ENCODE measurements around the gene RASSF10. TPM values are rescaled to one million over a fixed set of nuclear protein-coding genes. Genes with fewer than 3 reads are reported as not detected.

The RASSF10 gene
- total RNA-seq, 1 experiment from 2014 or later: 3.2 TPM

GRCh38 chr11:13030857-13031256, 21.7 kb downstream of the RASSF10 start:
- Mint-ChIP-seq H3K4me3 (no peak overlapping the region), H3K27ac (no peak overlapping the region), H3K36me3 (no peaks in the 10 kb centered on the region), H3K9me3 (no peaks in the 10 kb centered on the region), H3K27me3 (ENCODE audit: low read depth) (no peaks in the 10 kb centered on the region), H3K4me1 (no peaks in the 10 kb centered on the region)
- CTCF ChIA-PET: interaction anchor here (1.4 kb wide), 1 partner anchor 84 kb away, joined by 3 read pairs; no protein-coding TSS in a partner anchor
- no peak for DNase-seq (ENCODE audit: low spot score)
- POLR2A ChIA-PET: no interaction called here
- TF ChIP-seq KAT7 (CRISPR knock-in tag; IDR thresholded peaks at IDR 0.05; ENCODE audit: borderline replicate concordance) (no peak), NFE2L1 (CRISPR knock-in tag; IDR thresholded peaks at IDR 0.05) (no peak)
- ATAC-seq: no peak

GRCh38 chr11:13031349-13031748, 22.2 kb downstream of the RASSF10 start:
- H3K27ac Mint-ChIP-seq: no peak overlapping the region
- ATAC-seq: no peak
- H3K36me3 Mint-ChIP-seq: no peaks in the 10 kb centered on the region
- POLR2A ChIA-PET: no interaction called here
- H3K27me3 Mint-ChIP-seq (ENCODE audit: low read depth): no peaks in the 10 kb centered on the region
- DNase-seq (ENCODE audit: low spot score): no peak
- no peaks in the 10 kb centered on the region for H3K4me1 Mint-ChIP-seq
- no peak for TF ChIP-seq TEAD4 (CRISPR knock-in tag; IDR thresholded peaks at IDR 0.05)
- no peak for TF ChIP-seq ERG (CRISPR knock-in tag; IDR thresholded peaks at IDR 0.05)
- no peak for TF ChIP-seq AR (CRISPR knock-in tag; IDR thresholded peaks at IDR 0.05)
- no peak for TF ChIP-seq CBFB (CRISPR knock-in tag; IDR thresholded peaks at IDR 0.05; ENCODE audit: low read depth)
- no peak for TF ChIP-seq IRF2 (CRISPR knock-in tag; IDR thresholded peaks at IDR 0.05; ENCODE audit: borderline replicate concordance, low read depth)
- no peak for TF ChIP-seq ZNF416 (CRISPR knock-in tag; IDR thresholded peaks at IDR 0.05)
- no peak overlapping the region for H3K4me3 Mint-ChIP-seq
- no peaks in the 10 kb centered on the region for H3K9me3 Mint-ChIP-seq
- CTCF ChIA-PET: interaction anchor here (1.4 kb wide), 1 partner anchor 83 kb away, joined by 3 read pairs; no protein-coding TSS in a partner anchor

GRCh38 chr11:13033760-13034533, 24.8 kb downstream of the RASSF10 start:
- Mint-ChIP-seq H3K27me3 (ENCODE audit: low read depth) (no peaks in the 10 kb centered on the region), H3K9me3 (no peaks in the 10 kb centered on the region), H3K4me1 (no peaks in the 10 kb centered on the region), H3K27ac (no peak overlapping the region), H3K36me3 (no peaks in the 10 kb centered on the region), H3K4me3 (no peak overlapping the region)
- ChIA-PET POLR2A (interaction anchor here (0.8 kb wide), 1 partner anchor 27 kb away, joined by 3 read pairs; no protein-coding TSS in a partner anchor), CTCF (interaction anchor here (0.9 kb wide), 1 partner anchor 23 kb away, joined by 3 read pairs; no protein-coding TSS in a partner anchor)
- no peak for DNase-seq (ENCODE audit: low spot score)
- no peak for ATAC-seq
- TF ChIP-seq NFATC4 (CRISPR knock-in tag; IDR thresholded peaks at IDR 0.05): no peak
- TF ChIP-seq ZNF671 (CRISPR knock-in tag; IDR thresholded peaks at IDR 0.05): no peak
- TF ChIP-seq ZNF416 (CRISPR knock-in tag; IDR thresholded peaks at IDR 0.05): no peak
- TF ChIP-seq, protein P1, sequence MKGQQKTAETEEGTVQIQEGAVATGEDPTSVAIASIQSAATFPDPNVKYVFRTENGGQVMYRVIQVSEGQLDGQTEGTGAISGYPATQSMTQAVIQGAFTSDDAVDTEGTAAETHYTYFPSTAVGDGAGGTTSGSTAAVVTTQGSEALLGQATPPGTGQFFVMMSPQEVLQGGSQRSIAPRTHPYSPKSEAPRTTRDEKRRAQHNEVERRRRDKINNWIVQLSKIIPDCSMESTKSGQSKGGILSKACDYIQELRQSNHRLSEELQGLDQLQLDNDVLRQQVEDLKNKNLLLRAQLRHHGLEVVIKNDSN (CRISPR knock-in tag; IDR thresholded peaks at IDR 0.05): no peak
- no peak for TF ChIP-seq PRRX2 (CRISPR knock-in tag; IDR thresholded peaks at IDR 0.05)
- no peak for TF ChIP-seq JAZF1 (CRISPR knock-in tag; IDR thresholded peaks at IDR 0.05)
- TF ChIP-seq, protein P2, sequence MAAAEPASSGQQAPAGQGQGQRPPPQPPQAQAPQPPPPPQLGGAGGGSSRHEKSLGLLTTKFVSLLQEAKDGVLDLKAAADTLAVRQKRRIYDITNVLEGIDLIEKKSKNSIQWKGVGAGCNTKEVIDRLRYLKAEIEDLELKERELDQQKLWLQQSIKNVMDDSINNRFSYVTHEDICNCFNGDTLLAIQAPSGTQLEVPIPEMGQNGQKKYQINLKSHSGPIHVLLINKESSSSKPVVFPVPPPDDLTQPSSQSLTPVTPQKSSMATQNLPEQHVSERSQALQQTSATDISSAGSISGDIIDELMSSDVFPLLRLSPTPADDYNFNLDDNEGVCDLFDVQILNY (CRISPR knock-in tag; IDR thresholded peaks at IDR 0.05): no peak
- TF ChIP-seq FOXJ3 (CRISPR knock-in tag; IDR thresholded peaks at IDR 0.05; ENCODE audit: borderline replicate concordance): no peak
- TF ChIP-seq MAX (CRISPR knock-in tag; IDR thresholded peaks at IDR 0.05): no peak
- no peak for TF ChIP-seq MXD4 (CRISPR knock-in tag; IDR thresholded peaks at IDR 0.05; ENCODE audit: borderline replicate concordance)
- no peak for TF ChIP-seq SMAD3 (CRISPR knock-in tag; IDR thresholded peaks at IDR 0.05; ENCODE audit: borderline replicate concordance)
- no peak for TF ChIP-seq RORB (CRISPR knock-in tag; IDR thresholded peaks at IDR 0.05)
- TF ChIP-seq, protein P3, sequence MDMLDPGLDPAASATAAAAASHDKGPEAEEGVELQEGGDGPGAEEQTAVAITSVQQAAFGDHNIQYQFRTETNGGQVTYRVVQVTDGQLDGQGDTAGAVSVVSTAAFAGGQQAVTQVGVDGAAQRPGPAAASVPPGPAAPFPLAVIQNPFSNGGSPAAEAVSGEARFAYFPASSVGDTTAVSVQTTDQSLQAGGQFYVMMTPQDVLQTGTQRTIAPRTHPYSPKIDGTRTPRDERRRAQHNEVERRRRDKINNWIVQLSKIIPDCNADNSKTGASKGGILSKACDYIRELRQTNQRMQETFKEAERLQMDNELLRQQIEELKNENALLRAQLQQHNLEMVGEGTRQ (CRISPR knock-in tag; IDR thresholded peaks at IDR 0.05): no peak
- no peak for TF ChIP-seq ZNF512 (CRISPR knock-in tag; IDR thresholded peaks at IDR 0.05; ENCODE audit: borderline replicate concordance)
- no peak for TF ChIP-seq NR1H2 (CRISPR knock-in tag; IDR thresholded peaks at IDR 0.05)
- no peak for TF ChIP-seq SP1 (CRISPR knock-in tag; conservative IDR thresholded peaks at IDR 0.05)
